HUES6 (cell line): ENCODE data around the gene SCML1.
"Not testable (repeated sequence)": the region's sequence is repeated elsewhere in the genome, so short reads cannot be mapped to it uniquely, and the experiment has no call there.

ENCODE experiments used
- H3K27ac ChIP-seq: 2 replicates; pipeline ENCODE4 v1.7.0; 2013; ENCODE audit warnings: low read depth, mild to moderate bottlenecking, low read length, inconsistent platforms
- H3K27me3 ChIP-seq: 2 replicates; pipeline ENCODE4 v1.6.1; 2013; ENCODE audit warnings: low read length; ENCODE audit not compliant: control insufficient read depth, insufficient read depth
- H3K36me3 ChIP-seq: 2 replicates; pipeline ENCODE4 v1.6.1; 2013; ENCODE audit warnings: low read length; ENCODE audit not compliant: control insufficient read depth, insufficient read depth
- H3K4me1 ChIP-seq: 2 replicates; pipeline ENCODE4 v1.6.1; 2013; ENCODE audit warnings: low read length; ENCODE audit not compliant: control insufficient read depth, insufficient read depth
- H3K4me3 ChIP-seq: 2 replicates; pipeline ENCODE4 v1.5.1; 2013; ENCODE audit warnings: low read depth, low read length
- H3K9ac ChIP-seq: one replicate; pipeline ENCODE4 v1.6.1; 2013; ENCODE audit warnings: mild to moderate bottlenecking, low read length
- H3K9me3 ChIP-seq: 2 replicates; pipeline ENCODE4 v1.6.1; 2013; ENCODE audit warnings: low read depth, low read length; ENCODE audit not compliant: control insufficient read depth, insufficient read depth

The SCML1 gene

GRCh38 chrX:17767734-17768133 is 30.4 kb downstream of the SCML1 start:
- no peaks in the 10 kb centered on the region for H3K9me3 ChIP-seq
- H3K27ac ChIP-seq = no peak overlapping the region
- H3K4me1 ChIP-seq = no peaks in the 10 kb centered on the region
- no peak overlapping the region for H3K9ac ChIP-seq
- no peak overlapping the region for H3K4me3 ChIP-seq
- H3K36me3 ChIP-seq = no peaks in the 10 kb centered on the region
- peaks cover 80% of the 10 kb centered on the region for H3K27me3 ChIP-seq

GRCh38 chrX:17768997-17769396 is 31.7 kb downstream of the SCML1 start:
- no peak overlapping the region for H3K27ac ChIP-seq
- peaks cover 90% of the 10 kb centered on the region for H3K27me3 ChIP-seq
- no peak overlapping the region for H3K9ac ChIP-seq
- H3K36me3 ChIP-seq = no peaks in the 10 kb centered on the region
- H3K4me1 ChIP-seq = no peaks in the 10 kb centered on the region
- H3K4me3 ChIP-seq = no peak overlapping the region
- H3K9me3 ChIP-seq = no peaks in the 10 kb centered on the region

GRCh38 chrX:17769701-17770269 is 32.5 kb downstream of the SCML1 start:
- no peaks in the 10 kb centered on the region for H3K4me1 ChIP-seq
- no peaks in the 10 kb centered on the region for H3K36me3 ChIP-seq
- H3K9ac ChIP-seq = no peak overlapping the region
- H3K9me3 ChIP-seq = no peaks in the 10 kb centered on the region
- no peak overlapping the region for H3K4me3 ChIP-seq
- peaks cover 93% of the 10 kb centered on the region for H3K27me3 ChIP-seq
- H3K27ac ChIP-seq = no peak overlapping the region

- Histone ChIP-seq H3K27ac (no peak overlapping the region), H3K9me3 (0 out of 2 replicates have a peak, but pooled peaks cover 5% of the 10 kb centered on the region), H3K4me3 (no peak overlapping the region), H3K4me1 (no peaks in the 10 kb centered on the region), H3K27me3 (peaks cover 76% of the 10 kb centered on the region), H3K9ac (no peak overlapping the region), H3K36me3 (no peaks in the 10 kb centered on the region)
Observed at GRCh38 chrX:17773221-17773876, 36.1 kb downstream of the SCML1 start.

GRCh38 chrX:17774053-17774452 is 36.8 kb downstream of the SCML1 start:
- peaks cover 71% of the 10 kb centered on the region for H3K27me3 ChIP-seq
- peaks cover 3% of the 10 kb centered on the region for H3K4me1 ChIP-seq
- H3K9ac ChIP-seq = no peak overlapping the region
- H3K27ac ChIP-seq = no peak overlapping the region
- no peak overlapping the region for H3K4me3 ChIP-seq
- H3K36me3 ChIP-seq = no peaks in the 10 kb centered on the region
- 0 out of 2 replicates have a peak, but pooled peaks cover 8% of the 10 kb centered on the region for H3K9me3 ChIP-seq

- H3K4me1 ChIP-seq = peaks cover 7% of the 10 kb centered on the region
- no peak overlapping the region for H3K9ac ChIP-seq
- peaks cover 24% of the 10 kb centered on the region for H3K9me3 ChIP-seq
- H3K27ac ChIP-seq = no peak overlapping the region
- H3K27me3 ChIP-seq = peaks cover 21% of the 10 kb centered on the region
- no peak overlapping the region for H3K4me3 ChIP-seq
- H3K36me3 ChIP-seq = no peaks in the 10 kb centered on the region
Observed at GRCh38 chrX:17778997-17779396, 41.7 kb downstream of the SCML1 start.

GRCh38 chrX:17779434-17779833 is 42.1 kb downstream of the SCML1 start:
- Histone ChIP-seq H3K9ac (no peak overlapping the region), H3K36me3 (no peaks in the 10 kb centered on the region), H3K27ac (no peak overlapping the region), H3K9me3 (peaks cover 24% of the 10 kb centered on the region), H3K4me1 (peaks cover 7% of the 10 kb centered on the region), H3K27me3 (peaks cover 17% of the 10 kb centered on the region), H3K4me3 (no peak overlapping the region)

GRCh38 chrX:17786554-17787347 is 49.5 kb downstream of the SCML1 start:
- Histone ChIP-seq H3K4me1 (peaks cover 17% of the 10 kb centered on the region), H3K4me3 (peak overlapping the region; percentile 56), H3K9ac (peak overlapping the region; percentile 56)
- H3K36me3 ChIP-seq, H3K9me3 ChIP-seq, H3K27ac ChIP-seq, H3K27me3 ChIP-seq: not testable (repeated sequence)

- H3K27me3 ChIP-seq = peaks cover 3% of the 10 kb centered on the region; the same call in 1 of the 2 replicates
- peak overlapping the region; percentile 56; the same call in 1 of the 2 replicates for H3K4me3 ChIP-seq
- H3K27ac ChIP-seq = no peak overlapping the region
- H3K9ac ChIP-seq = peak overlapping the region; percentile 56
- H3K36me3 ChIP-seq = no peaks in the 10 kb centered on the region
- H3K9me3 ChIP-seq = peaks cover 4% of the 10 kb centered on the region; the same call in 1 of the 2 replicates
- peaks cover 17% of the 10 kb centered on the region for H3K4me1 ChIP-seq
Observed at GRCh38 chrX:17787557-17787956, 50.3 kb downstream of the SCML1 start.

GRCh38 chrX:17788439-17788838 is 51.1 kb downstream of the SCML1 start:
- no peak overlapping the region for H3K27ac ChIP-seq
- peaks cover 4% of the 10 kb centered on the region; the same call in 1 of the 2 replicates for H3K9me3 ChIP-seq
- H3K4me1 ChIP-seq = peaks cover 17% of the 10 kb centered on the region
- H3K36me3 ChIP-seq = no peaks in the 10 kb centered on the region
- H3K27me3 ChIP-seq = peaks cover 3% of the 10 kb centered on the region; the same call in 1 of the 2 replicates
- no peak overlapping the region for H3K4me3 ChIP-seq
- no peak overlapping the region for H3K9ac ChIP-seq
